ENCODE data around the gene CTDP1. TPM values are rescaled to one million over a fixed set of nuclear protein-coding genes. Genes with fewer than 3 reads are reported as not detected.

CTDP1 gene
- total RNA-seq, 1 donor from 2014 or later, result 23.9 TPM

DNA sequence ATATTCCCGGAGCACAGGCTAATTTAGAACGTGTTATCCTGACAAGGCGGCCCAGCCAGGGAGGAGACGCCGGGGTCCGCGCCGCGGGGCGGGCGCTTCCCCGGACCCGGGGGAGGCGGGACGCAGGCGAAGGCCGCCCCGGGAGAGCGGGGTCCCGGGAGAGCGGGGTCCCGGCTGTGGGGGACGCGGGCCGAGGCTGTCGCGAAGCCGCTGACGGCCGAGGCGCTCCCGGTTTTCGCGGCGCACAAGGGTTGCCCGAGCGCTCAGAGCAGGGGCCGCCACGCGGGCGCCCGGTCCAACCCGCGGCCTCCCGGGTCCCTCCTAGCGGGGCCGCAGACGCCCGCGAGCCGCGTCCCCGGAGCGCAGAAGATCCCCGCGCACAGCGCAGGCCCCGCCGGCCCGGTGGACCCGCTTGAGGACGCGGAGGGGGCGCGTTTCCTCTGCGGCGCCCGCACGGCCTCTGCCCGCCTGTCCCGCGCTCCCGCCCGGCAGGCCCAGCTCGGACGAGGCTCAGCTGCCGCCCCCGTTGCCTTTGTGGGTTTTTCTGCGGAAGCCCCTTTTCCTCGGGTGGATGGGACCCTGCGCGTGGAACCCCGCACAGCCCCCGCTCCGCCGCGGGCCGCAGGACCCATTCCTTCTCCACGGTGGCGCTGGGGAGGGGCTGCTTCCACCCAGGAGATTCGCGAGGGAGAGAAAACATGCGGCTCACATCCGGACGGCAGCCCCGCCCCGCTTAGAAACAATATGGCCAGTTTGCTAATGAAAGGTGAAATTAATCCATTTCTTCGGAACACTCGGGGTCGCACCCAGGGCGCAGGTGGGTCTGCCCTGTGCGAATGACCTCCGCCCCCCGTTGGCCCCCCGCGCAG lies 108.5 kb downstream of the CTDP1 start:
- H3K9me3 Mint-ChIP-seq (ENCODE audit: low read depth), result no peaks in the 10 kb centered on the region
- no peak overlapping the region for H3K4me3 Mint-ChIP-seq (ENCODE audit: low read depth)
- no peaks in the 10 kb centered on the region for H3K36me3 Mint-ChIP-seq (ENCODE audit: insufficient read depth)
- DNase-seq (ENCODE audit: low spot score, unreplicated experiment), result no peak
- TF ChIP-seq, protein P1, sequence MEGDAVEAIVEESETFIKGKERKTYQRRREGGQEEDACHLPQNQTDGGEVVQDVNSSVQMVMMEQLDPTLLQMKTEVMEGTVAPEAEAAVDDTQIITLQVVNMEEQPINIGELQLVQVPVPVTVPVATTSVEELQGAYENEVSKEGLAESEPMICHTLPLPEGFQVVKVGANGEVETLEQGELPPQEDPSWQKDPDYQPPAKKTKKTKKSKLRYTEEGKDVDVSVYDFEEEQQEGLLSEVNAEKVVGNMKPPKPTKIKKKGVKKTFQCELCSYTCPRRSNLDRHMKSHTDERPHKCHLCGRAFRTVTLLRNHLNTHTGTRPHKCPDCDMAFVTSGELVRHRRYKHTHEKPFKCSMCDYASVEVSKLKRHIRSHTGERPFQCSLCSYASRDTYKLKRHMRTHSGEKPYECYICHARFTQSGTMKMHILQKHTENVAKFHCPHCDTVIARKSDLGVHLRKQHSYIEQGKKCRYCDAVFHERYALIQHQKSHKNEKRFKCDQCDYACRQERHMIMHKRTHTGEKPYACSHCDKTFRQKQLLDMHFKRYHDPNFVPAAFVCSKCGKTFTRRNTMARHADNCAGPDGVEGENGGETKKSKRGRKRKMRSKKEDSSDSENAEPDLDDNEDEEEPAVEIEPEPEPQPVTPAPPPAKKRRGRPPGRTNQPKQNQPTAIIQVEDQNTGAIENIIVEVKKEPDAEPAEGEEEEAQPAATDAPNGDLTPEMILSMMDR (IDR thresholded peaks at IDR 0.05; ENCODE audit: unreplicated experiment), result no peak
- peaks cover 83% of the 10 kb centered on the region for H3K27me3 Mint-ChIP-seq
- H3K4me1 Mint-ChIP-seq (ENCODE audit: low read depth), result no peaks in the 10 kb centered on the region
- no peak overlapping the region for H3K27ac Mint-ChIP-seq

DNA sequence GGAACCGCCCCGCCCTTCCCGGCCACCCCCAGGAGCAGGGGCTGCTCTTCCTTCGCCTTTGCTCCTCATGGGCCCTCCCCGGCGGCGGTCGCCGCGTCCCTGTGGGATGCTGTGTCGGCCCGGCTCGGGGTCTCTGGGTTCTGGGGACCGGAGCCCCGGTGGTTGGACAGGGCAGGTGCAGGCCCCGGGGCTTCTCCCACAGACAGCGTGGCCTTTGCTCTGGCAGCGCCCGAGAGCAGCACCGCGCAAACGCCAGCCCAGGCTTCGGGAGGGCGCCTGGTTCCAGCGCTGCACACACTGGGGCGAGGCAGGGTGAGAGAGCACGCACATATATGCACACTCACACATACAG lies 109.1 kb downstream of the CTDP1 start:
- TF ChIP-seq, protein P1 (IDR thresholded peaks at IDR 0.05; ENCODE audit: unreplicated experiment), result no peak
- no peaks in the 10 kb centered on the region for H3K9me3 Mint-ChIP-seq (ENCODE audit: low read depth)
- no peak overlapping the region for H3K4me3 Mint-ChIP-seq (ENCODE audit: low read depth)
- H3K36me3 Mint-ChIP-seq (ENCODE audit: insufficient read depth), result no peaks in the 10 kb centered on the region
- DNase-seq (ENCODE audit: low spot score, unreplicated experiment), result no peak
- no peak overlapping the region for H3K27ac Mint-ChIP-seq
- peaks cover 86% of the 10 kb centered on the region for H3K27me3 Mint-ChIP-seq
- H3K4me1 Mint-ChIP-seq (ENCODE audit: low read depth), result no peaks in the 10 kb centered on the region

DNA sequence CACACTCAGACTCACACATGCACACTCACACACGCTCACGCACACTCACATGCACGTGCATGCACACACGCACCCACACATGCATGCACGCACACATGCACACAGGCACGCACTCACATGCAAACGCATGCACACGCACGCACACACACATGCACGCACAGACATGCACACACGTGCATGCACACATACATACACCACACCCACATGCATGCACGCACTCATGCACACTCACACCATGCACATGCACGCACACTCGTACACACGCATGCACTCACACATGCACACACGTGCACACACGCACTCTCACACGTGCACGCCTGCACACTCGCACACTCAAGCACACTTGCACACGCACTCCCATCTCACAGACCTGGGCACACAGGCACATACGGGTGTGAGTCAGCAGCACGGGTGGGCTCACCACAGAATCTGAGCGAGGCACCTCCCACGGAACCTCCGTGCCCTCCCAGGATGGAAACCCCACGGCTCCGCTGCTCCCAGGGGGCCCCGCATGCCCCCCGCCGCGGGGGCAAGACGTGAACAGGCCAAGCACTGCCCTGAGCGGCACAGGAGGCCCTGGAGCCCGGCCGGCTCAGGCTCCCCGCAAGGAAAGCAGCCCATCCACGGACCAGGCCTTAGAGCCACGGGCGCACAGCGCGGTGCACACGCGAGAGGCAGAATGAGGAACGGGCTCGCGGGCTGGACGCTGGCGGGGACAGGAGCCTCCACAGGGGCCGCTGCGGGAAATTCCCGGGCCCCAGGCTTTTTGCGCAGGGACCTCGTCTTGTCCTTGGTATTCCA lies 109.7 kb downstream of the CTDP1 start:
- H3K27me3 Mint-ChIP-seq, result peaks cover 85% of the 10 kb centered on the region
- H3K27ac Mint-ChIP-seq, result no peak overlapping the region
- no peak overlapping the region for H3K4me3 Mint-ChIP-seq (ENCODE audit: low read depth)

DNA sequence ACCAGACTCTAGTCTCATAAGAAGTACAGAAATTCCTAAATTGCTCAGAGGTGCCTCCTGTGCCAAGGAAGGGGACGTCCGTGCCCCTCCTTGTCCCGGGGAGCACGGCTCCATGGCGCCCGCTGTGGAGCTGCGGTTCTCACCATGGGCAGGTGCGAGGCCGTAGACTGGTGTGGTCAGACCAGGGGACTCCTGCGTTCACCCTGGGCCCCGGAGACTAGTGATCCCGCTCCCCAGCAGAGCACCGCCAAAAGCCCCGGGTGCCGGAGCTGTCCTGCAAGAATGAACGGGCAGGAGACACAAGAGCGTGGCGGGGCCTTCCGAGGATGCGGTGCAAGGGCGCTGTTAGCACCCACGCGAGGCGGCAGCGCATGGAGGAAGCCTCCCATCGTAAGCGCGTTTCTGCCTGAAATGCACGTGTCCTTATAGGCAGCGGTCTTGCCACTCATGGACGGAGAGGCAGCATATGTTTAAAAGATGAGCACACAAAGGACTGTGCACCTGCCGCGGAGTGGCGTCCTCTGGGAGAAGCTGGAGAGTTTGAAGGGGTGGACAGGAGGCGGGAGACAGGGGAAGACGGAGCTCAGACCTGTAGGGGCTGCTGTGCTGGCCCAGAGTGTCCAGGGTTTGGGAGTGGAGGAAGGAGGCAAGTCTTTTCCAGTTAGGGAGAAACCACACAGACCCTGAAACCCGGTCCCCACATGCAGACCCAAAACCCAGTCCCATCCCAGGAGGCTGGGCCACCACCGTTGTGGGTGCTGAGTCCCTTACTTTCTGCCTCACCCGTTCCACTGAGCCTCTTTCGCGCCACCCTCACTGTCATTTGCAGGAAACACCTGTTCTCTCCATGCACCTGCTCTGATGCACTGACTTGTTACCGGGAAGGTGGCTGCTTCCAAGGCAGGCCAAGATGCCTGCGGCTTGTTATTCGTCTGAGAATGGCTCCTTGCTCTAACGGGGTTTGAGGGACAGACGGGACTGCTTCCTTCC lies 110.6 kb downstream of the CTDP1 start:
- no peaks in the 10 kb centered on the region for H3K9me3 Mint-ChIP-seq (ENCODE audit: low read depth)
- peaks cover 86% of the 10 kb centered on the region for H3K27me3 Mint-ChIP-seq
- DNase-seq (ENCODE audit: low spot score, unreplicated experiment), result no peak
- H3K4me3 Mint-ChIP-seq (ENCODE audit: low read depth), result no peak overlapping the region
- no peaks in the 10 kb centered on the region for H3K4me1 Mint-ChIP-seq (ENCODE audit: low read depth)
- no peak overlapping the region for H3K27ac Mint-ChIP-seq
- TF ChIP-seq, protein P1 (IDR thresholded peaks at IDR 0.05; ENCODE audit: unreplicated experiment), result no peak
- H3K36me3 Mint-ChIP-seq (ENCODE audit: insufficient read depth), result no peaks in the 10 kb centered on the region

More for the DNA sequence above, 109.7 kb downstream of the CTDP1 start:
- Mint-ChIP-seq H3K4me1 (ENCODE audit: low read depth) (no peaks in the 10 kb centered on the region), H3K9me3 (ENCODE audit: low read depth) (no peaks in the 10 kb centered on the region), H3K36me3 (ENCODE audit: insufficient read depth) (no peaks in the 10 kb centered on the region)
- DNase-seq (ENCODE audit: low spot score, unreplicated experiment), result no peak
- TF ChIP-seq, protein P1 (IDR thresholded peaks at IDR 0.05; ENCODE audit: unreplicated experiment), result no peak

All from progenitor cell of endocrine pancreas (in vitro differentiated cells).